Right lobe of liver (tissue), 4 donors: ENCODE data around the gene PNPLA7.

Experiments used
- POLR2A ChIP-seq: fragments of 450-650 bp; IDR thresholded peaks from one replicate; pipeline ENCODE4 v1.6.1; 2017; ENCODE audit warnings: antibody characterized with exemption, mild to moderate bottlenecking
- TF ChIP-seq, protein P1 (sequence below), 4 donors: fragments of 200-600 bp in 3 of 4; fragments of 450-650 bp in 1 of 4; IDR thresholded peaks; one replicate each; pipeline versions ENCODE4 v1.5.1 to v1.8.0; 2016 to 2022; ENCODE audit warnings: antibody characterized with exemption in 4 of 4, mild to moderate bottlenecking in 2 of 4
- donor health status: DM: no; HTN: no; CAD: no.
- donor health status: DM: no; HTN: no; CAD: no.
- donor health status: DM: no; HTN: yes; CAD: no.

DNA sequence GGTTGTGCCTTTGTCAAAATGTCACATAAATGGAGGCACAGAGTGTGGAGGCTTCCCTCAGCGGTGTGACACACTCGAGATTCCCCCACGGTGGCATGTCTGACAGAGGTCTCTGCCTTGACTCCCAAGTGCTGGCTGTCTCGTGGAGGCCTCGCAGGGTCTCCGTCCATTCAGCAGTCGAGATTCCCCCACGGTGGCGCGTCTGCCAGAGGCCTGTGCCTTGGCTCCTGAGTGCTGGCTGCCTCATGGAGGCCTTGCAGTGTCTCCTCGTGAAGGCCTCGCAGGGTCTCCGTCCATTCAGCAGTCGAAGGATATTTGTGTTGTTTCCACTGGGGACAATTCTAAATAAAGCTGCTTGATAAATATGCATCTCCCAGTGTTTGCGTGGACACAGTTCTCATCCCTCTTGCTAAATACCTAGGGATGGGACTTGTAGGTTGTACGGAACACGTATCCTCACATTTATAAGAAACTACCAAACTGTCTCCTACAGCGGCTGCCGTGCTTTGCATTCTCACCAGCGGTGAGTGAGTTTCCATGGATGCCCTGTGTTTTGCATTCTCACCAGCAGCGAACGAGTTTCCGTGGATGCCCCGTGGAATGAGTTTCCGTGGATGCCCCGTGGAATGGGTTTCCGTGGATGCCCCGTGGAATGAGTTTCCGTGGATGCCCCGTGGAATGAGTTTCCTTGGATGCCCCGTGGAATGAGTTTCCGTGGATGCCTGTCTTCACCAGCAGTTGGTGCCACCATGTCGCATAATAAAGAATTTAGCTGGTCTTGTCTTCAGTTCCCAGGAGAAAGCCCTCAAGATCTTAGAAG lies 25.8 kb downstream of the PNPLA7 start:
- TF ChIP-seq, protein P1, sequence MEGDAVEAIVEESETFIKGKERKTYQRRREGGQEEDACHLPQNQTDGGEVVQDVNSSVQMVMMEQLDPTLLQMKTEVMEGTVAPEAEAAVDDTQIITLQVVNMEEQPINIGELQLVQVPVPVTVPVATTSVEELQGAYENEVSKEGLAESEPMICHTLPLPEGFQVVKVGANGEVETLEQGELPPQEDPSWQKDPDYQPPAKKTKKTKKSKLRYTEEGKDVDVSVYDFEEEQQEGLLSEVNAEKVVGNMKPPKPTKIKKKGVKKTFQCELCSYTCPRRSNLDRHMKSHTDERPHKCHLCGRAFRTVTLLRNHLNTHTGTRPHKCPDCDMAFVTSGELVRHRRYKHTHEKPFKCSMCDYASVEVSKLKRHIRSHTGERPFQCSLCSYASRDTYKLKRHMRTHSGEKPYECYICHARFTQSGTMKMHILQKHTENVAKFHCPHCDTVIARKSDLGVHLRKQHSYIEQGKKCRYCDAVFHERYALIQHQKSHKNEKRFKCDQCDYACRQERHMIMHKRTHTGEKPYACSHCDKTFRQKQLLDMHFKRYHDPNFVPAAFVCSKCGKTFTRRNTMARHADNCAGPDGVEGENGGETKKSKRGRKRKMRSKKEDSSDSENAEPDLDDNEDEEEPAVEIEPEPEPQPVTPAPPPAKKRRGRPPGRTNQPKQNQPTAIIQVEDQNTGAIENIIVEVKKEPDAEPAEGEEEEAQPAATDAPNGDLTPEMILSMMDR (IDR thresholded peaks at IDR 0.05), result no peak
- no peak for TF ChIP-seq POLR2A
